Measurements from ENCODE around the gene MRPL38.

Gene MRPL38

DNA sequence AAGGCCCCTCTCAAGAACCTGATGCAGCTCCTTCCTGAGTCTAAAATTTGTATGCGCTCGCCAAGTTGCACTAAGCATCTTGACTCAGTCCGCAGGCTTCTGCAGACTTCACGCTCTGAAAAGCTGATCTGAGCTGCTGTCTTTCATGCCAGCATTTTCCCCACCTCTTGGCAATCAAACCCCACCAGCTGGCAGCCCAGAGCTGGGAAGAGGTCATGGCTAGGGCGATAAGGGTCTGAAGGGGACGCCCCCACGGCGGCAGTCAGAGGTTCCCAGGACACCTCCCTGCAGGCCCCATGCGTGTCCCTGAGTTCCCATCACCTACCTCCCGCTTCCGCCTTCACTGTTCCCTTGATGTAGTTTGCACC lies 55.4 kb downstream of the MRPL38 start:
- no peak overlapping the region for H3K4me3 ChIP-seq (ENCODE audit: low read depth, low read length)
- no peak for TF ChIP-seq CTCF (IDR thresholded peaks at IDR 0.05; ENCODE audit: borderline replicate concordance, insufficient read depth, low read depth, low read length)

All from GM12875 (cell line).